Activated CD8-positive, alpha-beta memory T cell treated with anti-CD3 and anti-CD28 coated beads, Interleukin-2, amount 50 U/mL, for 1 hour (primary cell): ENCODE data around the gene KCNQ1.

Experiments
- DNase-seq: peaks from one replicate; pipeline ENCODE4 v3.0.0-alpha.2; 2020; ENCODE audit errors: extremely low read depth

The KCNQ1 gene

DNA sequence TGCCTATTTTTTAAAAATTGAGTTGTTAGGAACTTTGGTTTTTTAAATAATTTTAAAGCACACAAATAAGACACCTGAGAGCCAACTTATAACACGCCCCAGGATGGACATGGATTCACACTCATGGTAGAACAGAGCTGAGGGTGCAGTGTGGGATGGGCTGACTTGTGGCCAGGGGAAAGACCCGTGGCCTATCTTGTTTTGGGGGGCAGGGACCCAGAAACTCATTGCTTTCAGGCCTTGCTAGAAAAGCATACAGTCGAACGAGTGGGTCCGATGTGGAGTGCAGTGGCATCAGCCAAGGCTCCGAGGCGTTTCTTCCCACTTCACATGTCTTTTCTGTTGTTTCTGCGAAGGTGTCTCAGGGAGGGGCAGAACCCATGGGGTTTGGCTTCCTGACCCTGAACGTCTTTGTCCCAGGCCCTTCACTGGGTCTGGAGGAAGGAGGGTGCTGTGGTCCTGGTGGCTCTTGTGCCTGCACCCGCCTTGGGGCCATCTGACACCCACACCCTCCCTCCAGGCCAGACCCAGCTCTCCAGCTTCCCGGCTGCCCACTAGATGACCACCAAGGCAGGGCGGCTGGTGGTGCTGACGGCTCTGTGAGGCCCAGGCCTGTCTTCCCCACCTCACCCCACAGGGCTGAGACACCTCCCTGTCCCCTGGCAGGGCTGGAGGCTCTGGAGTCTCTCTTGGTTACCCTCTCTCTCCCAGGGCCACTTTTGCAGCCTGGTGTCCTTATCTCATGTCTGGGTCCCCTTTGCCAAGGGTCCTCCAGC is 120.8 kb downstream of the KCNQ1 start:
- no peak for DNase-seq

DNA sequence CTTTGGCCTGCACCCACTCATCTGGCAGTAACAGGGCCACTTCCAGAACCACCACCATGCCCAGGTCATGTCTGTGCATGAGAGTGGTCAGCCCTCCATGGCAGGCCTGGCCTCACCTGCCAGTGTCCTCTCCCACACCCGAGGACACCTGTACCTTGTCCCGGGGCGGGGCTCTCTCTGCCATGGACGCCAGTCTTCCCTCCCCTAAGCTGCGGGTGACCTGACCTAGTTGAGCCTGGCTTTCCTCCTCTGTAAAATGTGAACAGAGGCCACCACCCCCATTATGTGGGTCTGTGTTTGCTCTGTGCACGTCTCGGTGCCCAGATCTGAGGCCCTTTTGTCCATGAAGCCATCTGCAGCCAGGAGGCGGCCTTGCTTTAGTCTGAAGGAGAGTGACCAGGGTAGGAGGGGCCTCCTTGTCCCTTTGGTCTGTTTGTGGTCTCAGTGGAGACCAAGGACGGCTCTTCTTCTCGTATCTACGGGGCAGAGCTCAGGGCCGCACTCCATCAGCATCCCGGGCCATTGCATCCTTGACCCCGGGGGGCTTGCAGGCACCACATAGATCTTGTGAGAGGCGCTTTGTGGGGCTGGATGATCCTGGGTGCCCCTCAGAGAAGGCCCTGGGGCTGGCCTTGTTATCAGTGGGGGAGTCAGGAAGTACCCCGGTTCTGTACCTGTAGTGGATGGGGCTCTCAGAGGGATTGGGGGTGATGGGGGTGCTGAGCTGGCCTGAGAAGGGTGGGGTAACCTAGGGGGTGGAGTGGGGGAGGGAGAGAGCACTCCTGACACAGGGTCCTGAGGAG is 121.6 kb downstream of the KCNQ1 start:
- DNase-seq = no peak

DNA sequence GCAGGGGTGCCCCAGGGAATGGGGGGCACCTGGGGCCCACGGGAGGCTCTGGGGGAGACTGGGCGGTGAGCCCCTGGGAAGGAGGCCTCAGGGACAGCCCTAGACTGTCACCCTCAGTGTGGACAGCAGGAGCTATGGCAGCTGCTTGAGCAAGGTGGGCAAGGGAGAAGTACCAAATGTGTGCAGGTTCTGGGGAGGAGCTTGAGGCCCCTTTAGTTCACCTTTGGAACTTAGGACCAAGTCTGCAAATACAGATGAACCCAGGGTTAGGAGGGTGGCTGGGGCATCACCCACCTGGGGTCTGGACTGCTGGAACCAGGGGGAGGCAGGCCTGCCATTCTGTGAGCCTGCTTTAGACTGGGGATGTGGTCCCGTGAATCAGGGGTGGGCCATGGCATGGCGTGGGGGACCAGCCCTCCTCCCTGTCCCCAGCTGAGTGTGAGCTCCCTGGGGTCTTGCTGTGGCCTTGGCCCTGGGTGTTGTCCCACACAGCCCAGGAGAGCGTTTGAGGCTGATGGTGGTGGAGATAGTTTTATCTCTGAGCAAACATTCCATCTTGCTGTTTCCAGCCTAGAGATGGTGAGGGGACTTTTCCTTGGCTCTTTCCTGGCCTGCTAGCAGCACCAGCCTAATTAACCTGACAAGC is 122.3 kb downstream of the KCNQ1 start:
- no peak for DNase-seq

DNA sequence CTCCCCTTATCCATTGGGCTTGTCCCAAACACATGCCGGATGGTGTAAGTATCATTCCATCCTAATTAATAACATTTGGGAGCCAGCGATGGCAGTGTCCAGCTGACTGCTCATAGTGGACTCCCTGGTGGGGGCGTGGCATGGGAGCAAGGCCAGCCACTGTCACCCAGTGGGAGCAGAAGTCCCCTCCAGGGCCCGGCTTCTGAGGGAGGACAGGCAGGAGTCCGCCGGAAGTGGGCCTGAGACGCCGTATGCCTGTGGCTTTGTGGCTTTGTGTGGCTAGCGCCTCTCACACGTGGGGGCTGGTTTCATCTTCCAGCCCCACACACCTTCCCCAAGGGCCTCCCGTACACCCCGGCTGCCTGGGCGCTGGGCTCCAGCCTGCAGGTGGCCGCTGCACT is 124.5 kb downstream of the KCNQ1 start:
- DNase-seq = no peak

DNA sequence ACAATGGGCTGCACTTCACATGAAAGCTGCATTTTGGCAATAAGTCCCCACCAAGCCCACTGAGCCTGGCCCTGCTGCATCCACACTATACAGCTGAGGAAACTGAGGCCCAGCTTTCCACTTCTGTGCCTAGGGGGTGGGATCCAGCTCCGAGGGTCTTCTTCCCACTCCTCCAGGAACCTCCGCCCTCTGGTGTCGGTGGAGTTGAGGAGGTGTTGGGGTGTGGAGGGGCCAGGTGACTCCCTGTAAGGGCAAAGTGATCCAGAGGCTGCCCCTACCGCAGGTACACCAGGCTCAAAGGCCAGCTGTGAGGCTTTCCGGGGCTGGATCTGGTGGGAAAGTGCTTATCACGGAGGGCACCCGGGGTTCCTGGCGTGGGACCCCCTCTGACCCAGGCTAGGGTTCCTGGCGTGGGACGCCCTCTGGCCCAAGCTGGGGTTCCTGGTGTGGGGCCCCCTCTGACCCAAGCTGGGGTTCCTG is 125.0 kb downstream of the KCNQ1 start:
- DNase-seq = no peak

DNA sequence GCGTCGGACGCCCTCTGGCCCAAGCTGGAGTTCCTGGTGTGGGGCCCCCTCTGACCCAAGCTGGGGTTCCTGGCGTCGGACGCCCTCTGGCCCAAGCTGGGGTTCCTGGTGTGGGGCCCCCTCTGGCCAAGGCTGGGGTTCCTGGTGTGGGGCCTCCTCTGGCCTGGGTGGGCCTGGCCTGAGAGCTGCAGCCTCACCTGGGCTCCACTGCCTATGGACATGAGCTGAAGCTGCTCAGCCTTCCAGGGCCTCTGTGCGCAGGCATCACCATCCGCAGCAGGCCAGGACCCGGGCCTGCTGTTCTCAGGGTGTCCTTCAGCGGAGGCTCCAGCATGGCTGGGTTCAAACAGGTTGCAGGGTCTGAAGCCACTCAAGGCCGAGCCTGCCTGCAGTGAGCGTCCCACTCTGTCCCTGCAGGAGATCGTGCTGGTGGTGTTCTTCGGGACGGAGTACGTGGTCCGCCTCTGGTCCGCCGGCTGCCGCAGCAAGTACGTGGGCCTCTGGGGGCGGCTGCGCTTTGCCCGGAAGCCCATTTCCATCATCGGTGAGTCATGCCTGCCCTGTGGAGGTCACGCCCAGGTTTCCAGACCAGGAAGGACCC is 125.5 kb downstream of the KCNQ1 start:
- DNase-seq = no peak

DNA sequence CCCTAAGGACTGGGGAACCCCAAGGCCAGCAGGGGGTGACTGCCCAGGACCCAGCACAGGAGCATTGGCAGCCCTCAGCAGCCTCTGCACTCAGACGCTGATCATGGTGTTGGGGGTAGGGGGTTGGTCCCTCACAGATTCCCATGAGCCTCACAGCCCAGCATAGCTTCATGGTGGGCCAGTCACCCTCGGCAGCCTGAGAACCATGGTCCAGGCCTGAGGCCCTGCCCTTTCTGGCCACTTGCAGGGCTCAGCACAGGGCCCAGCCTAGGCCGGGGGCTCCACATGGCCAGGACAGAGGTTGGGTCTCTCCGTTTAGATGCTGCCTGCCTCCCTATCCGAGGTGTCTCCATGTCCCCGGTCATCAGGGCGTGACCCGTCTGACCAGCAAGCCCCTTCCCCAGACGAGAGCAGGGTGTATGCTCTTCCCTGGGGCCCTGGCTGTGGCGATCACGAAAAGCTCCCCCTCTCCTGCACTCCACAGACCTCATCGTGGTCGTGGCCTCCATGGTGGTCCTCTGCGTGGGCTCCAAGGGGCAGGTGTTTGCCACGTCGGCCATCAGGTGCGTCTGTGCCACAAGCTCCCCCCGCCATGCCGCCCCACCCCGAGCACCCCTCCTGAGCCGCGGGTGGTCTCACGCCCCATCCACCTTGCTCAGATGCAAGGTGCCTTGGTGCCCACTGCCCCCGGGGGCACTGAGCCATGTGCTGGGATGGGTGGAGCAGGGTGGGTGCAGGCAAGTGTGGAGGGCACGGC is 126.2 kb downstream of the KCNQ1 start:
- no peak for DNase-seq

DNA sequence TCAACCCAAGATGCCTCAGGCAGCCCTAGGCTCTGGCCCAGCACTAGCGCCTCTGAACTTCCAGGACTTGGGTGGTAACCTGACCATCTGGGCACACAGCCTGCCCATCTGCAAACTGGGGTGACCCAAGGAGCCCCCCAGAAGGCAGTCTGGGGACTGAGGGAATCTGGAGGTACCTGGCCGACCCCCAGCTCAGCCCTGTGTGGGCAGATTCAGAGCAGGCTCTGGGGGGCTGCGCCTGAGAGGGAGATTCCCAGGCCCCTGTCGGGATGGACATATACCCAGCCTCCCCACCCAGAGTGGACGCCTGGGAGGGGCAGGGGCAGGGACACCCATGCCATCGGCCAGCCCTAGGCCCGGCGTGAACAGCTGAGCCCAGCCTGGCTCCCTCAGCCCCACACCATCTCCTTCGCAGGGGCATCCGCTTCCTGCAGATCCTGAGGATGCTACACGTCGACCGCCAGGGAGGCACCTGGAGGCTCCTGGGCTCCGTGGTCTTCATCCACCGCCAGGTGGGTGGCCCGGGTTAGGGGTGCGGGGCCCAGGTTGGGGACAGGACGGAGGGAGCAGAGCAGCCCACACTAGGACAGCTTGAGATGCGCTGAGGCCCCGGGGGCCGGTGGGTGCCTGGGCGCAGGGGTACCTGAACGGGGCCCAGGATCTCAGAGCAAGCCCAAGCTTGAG is 126.9 kb downstream of the KCNQ1 start:
- DNase-seq = no peak

DNA sequence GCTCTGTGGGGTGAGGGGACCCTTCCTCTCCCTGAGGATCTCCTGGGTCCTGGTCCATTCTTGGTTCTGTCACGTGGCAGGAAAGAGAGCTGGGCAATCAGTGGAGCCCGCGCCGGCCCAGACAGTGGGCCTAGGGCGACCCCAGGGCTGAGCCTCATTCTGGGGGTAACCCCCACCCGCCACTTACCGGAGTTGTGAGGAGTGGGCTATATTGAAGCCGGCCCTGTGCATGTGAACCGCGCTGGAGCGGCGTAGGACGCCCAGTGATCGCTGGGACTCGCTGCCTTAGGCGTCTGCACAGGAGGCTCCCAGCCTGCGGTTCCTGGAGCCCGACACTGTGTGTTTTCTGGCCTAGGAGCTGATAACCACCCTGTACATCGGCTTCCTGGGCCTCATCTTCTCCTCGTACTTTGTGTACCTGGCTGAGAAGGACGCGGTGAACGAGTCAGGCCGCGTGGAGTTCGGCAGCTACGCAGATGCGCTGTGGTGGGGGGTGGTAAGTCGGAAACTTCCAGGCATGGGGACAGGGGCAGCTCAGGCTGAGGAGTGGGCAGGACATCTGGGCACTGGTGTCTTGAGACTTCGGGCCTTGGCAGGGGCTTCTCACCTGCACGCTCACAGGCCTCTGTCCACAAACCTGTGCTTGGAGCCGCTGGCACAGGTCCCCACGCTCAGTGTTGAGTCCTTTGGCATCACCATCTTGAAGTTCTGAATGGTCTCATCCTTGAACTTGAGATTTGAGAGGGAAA is 127.9 kb downstream of the KCNQ1 start:
- no peak for DNase-seq

DNA sequence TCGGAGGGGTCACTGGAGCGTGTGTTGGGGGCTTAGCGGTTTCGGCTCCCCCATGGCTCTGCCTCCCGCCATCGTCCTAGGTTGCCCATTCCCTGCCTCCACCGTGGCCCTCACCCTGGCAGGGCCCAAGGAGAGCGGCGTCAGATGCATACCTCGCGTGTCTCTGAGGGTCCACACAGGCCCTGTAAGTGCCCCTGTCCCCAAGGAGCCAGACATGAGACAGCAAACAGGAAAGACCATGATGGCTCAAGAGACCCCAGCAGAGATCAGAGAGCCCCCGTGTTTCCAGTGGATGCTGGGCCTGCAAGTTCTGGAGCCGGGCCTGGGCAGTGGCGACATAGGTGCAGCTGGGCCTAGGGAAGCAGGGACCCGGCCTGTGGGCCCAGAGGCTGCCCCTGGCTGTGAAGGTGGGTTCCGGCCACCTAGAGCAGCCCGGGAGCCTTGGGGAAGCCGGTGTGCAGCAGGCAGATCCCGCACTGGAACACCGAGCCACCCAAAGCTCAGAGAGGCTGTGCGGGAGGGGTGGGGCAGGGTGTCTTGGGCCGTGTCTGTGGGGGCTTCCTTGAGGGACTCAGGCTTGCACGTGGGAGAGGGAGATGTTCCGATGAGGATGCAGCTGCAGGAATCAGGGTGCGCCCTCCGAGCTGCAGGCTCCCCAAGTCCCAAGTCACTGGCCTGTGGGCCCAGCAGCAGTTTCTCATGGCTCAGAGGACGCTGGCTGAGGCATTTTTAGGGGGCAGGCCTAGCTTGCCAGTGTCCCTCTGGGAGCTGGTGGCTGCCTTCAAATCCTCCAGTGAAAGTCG is 128.6 kb downstream of the KCNQ1 start:
- no peak for DNase-seq

DNA sequence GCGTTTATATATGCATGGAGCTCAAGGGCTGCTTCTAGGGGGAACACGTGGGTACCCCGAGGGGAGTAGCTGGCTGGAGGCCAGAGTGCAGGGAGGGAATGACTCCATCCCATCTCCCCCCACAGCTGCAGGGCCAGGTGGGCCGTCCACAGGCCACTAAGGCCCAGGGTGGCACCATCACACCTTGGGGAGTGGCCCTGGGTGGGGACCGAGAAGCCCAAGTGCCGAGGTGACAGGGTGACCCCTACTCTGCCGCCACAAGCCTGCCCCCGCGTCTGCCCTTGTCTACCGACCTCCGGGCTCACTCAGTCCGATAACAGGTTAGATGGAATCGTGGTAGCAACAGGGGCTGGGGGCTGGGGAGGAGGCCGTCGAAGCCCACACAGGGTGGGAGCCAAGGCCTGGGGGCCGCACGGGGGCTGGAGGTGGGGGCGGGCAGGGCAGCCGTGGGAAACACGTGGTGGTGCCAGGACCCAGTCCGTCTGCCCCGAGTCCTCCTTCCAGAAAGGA is 129.3 kb downstream of the KCNQ1 start:
- DNase-seq = no peak

DNA sequence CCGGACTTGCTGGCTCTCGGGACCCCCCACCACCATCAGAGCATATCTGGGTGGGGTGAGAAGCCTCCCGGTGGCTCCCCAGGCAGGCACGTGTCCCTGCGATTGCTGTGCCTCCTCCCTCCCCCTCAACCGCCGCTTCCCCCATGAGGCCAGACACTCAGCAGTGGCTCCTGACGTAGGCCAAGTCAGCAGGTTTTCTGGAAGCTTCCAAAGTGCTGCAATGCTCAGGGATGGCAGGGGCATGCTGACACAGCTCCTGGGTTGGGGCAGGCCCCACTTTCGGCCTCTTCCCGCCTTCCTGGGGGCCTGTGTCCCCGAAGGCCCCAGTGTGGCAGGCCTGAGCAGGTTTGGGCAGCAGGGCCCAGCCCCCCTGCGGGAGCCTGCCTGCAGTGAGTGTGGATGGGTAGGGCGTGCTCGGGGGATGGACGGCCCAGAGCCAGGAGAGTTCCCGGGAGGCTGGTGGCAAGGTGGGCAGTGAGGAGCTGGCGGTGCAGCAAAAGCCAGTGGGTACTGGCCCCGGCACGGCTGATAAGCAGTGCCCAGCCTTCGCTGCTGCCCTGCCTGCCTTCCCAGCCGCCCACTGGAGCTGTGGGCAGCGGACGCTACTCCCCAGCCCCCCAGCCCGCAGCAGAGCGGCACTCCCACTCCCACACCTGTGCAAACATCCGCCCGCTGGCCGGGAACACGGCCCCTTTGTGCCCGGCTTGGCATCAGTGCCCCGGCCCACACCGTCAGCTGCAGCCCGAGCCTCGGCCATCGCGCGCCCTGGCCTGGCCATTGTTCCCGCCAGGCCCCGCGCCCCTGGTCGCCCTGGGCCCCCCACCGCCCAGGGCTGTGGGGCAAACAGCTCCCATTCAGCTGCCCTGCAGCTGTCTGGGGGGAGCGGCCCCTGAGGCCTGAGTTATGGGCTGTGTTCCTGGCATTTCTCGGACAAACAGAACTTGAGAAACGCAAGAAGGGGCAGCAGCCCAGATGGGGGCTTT is 130.0 kb downstream of the KCNQ1 start:
- DNase-seq = no peak

DNA sequence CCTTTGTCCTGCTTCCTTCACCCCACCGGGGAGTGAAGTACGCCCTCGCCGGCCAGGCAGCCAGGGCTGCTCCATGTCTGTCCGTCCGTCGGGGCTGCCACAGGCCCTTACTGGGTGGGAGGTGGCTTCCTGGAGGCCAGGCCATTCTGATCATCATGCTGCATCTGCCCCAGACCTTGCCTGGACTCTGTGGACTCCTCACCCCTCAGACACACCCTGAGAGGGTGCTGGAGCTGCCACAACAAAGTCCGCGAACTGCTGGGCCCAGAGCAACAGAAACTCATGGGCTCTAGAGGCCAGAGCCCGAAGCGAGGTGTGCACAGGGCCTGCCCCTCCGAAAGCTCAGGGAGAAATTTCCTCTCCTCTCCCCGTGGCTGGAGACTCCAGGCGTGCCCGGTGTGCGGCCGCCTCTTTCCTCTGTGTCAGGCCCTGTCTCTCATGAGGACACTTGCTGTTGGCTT is 130.8 kb downstream of the KCNQ1 start:
- DNase-seq = no peak

DNA sequence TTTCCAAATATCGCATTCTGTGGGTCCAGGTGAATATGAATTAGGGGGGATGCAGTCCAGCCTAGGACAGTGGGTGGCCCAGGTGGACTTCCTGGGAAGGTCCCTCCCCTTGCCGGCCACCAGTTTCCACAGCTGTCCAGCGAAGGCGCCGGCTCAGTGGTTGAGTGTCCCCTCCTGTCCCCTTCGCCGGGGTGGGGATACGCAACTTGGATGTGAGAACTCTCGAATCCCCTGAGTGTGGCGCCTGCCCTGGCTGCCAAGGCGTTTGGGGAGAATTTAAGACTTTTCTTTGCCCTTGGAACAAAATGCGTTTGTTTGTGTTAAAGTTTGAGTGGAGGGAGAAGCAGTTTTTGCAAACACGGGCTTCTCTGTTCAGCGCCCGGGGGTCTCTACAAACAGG is 131.3 kb downstream of the KCNQ1 start:
- DNase-seq = no peak

DNA sequence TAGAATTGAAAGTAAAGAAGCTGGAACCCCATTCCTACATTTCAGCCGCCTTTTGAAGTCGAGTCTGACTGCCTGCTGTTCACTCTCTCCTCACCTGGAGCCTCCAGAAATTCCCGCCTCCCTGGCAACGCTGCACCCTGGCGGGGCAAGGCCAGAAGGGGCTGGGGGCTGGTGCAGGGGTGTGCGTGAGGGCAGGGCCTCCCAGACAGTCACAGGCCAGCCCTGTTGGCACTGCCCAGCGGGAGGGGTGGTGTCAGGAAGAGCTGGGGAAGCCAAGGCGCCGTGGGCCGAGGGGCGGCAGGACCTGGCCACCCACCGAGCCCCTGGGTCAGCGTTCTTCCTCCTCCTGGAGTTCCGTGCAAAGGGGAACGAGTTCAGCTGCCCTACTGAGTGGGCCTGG is 131.7 kb downstream of the KCNQ1 start:
- DNase-seq = no peak

DNA sequence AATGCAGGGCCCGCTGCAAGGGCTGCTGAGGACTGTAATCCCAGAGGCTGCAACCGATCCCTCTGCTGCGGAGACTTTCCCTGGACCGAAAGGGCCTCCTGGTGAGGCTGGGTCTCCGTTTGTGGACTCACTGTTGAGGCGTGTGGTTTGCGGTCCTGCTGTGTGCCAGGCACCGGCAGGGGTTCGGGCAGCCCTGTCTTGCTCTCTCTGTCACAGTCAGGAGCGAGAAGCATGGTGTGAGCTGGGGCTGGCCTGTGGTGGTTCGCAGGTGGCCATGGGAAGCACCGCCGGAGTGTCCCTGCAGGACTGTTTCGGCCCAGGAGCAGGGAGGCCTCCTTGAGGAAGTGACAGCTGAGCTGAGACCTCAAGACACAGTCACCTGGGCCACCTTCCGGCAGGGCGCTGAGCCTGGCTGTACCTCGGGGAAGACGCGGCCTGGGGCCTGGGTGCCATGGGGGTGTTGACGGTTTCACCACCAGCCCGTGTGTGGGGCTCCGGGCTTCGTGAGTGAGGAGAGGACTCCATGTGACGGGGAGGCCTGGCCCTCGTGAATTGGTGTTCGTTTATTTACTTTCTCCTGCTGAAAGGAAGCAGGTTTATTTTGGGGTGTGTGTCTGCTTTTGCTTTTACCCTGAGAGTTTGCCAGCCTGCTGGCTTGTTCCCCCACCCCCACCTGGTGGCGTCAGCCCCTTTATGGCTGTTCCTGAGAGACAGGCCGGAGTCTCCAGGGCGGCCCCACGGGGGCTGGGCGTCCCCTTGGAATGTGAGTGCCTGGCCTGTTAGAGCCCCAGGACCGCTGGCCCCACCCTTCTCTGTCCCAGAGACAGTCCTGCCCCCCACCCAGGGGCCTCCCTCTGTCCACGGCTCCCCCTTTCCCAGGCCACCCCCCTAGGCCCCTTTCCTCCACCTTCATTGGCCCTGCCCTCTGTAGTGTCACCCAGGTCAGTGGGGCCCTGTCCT is 132.5 kb downstream of the KCNQ1 start:
- no peak for DNase-seq
